ENCODE results near the gene PVRIG.
"Not testable (repeated sequence)": the region's sequence is repeated elsewhere in the genome, so short reads cannot be mapped to it uniquely, and the experiment has no call there.

The PVRIG gene

DNA sequence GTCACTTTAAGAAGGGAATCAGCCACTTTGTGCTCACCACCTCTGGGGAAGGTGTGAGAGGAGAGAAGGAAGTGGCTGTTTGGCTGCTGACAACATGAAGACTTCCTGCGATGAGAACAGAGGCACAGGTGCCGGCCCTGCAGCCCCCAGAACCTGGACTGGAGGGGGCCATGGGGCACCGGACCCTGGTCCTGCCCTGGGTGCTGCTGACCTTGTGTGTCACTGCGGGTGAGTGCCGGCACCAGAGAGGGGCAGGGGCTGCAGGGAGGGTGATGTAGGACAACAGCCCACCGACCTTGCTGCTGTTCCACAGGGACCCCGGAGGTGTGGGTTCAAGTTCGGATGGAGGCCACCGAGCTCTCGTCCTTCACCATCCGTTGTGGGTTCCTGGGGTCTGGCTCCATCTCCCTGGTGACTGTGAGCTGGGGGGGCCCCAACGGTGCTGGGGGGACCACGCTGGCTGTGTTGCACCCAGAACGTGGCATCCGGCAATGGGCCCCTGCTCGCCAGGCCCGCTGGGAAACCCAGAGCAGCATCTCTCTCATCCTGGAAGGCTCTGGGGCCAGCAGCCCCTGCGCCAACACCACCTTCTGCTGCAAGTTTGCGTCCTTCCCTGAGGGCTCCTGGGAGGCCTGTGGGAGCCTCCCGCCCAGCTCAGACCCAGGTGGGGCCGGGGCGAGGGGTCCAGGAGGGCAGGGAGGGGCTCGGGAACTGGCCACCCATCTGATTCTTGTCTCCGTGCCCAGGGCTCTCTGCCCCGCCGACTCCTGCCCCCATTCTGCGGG, at the start of gene PVRIG:
PVRIG (plus strand) TSS at position 149 of the 785 bp plus-strand sequence; CDS start at position 171, 22 bp downstream.
- DNase-seq = not testable (repeated sequence)

DNA sequence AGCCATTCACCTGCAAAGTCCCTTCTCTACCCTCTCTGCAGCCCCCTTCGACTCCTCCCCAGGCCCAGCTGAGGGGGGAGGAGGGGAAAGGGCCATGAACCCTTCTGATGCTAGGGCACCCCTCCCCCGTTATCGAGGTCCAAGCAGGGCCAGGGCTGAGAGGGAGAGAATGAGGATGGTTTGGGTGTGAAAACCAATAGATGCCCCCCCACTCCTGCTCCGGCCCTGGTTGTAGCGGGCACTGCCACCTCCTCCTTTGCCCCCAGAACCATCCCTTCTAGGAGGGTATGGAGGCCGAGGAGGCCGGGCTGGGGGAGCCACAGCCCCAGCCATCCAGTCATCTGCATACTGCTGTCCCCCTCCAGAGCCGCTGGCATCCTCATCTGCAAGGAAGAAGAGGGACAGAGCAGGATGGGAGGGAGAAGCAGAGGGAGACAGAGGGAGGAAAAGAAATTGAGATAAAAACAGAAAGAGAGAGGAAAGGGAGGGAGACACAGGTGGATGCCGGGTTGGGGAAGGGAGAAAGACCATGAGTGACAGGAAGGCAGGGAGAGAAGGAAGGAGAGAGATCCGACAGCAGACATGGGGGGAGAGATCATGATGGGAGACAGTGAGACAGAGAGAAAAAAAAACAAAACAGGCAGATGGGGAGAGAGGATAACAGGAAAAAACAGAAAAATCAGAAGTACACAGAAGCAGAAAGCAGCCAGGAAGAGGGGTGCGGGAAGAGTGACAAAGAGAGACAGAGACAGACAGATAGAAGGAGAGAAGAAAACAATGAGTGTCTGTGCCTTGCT, 49.5 kb upstream of the PVRIG start:
- no peak for DNase-seq

DNA sequence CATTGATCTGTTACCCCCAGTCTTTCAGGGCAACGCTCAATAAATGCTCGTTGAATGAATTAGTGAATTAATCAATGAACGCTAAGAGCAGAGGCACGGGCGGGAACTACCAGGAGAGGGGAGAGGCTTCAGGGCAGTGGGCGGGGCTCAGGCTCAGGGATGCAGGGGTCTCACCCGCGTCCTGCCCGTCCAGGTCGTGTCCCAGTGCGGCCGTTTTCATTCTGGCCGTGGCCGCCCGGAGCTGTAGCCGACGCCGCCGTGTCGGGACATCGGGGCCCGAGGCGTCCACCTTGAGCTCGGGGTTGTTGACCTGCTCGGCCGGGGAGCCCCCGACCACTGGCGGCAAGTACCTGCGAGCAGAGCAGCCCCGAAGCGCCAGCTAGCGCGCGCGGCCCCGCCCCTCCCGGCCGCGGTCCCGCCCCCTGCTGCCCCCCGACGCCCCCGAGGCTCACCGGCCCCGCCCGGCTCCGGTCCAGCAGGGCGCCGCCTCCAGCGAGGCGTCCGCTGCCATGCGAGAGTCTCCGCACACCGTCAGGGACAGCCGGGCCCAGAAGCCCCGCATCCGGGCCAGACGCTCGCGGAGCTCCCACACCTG, 48.6 kb upstream of the PVRIG start:
- DNase-seq = no peak

DNA sequence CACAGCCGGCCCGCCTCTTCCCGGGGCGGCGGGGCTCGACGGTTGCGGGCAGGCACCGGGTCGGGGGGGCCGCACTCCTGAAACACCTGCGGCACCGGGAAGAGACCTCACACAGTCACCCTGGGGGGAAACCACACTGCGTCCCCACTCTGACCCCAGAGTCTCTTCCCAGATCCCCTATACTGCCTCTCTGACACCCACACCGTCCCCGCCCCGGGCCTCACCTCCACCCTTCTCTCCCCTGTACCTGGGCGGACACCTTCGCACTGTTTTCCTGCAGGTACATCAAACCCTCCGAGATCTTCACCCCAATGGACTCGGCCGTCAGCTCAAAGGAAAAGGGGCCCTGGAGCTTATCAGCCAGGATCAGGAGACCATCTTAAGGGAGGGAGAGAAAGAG, 47.9 kb upstream of the PVRIG start:
- DNase-seq = no peak

DNA sequence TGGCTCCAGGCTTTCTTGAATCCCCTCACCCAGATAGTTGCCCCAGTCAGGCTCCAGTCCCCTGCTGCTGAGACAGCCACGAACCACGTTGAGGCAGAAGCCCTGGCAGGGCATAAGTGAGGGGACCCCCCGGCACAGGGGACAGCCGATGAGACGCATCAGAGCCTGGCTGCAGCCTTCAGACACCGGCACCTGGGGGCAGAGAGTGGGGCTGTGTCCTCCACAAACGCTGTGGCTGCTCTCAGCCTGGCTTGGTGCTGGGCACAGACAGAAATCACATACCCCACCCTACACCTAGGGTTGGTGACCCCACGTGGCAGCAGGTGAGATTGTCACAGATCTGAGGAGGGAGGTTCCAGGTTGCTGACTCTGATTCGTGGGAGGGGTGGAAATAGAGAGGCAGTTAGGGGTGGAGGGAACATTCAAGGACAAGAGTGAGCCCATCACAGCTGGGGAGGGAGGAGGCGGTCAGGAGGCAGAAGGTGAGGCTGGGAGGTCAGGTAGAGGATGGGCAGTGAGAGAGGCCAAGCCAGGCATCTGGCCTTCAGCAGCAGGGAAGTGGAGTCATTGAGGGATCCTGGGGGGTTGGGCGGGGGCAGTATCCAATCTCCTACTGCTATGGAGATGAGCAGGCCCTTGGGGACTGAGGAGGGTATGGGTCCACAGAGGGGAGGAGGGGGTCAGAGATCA, 45.8 kb upstream of the PVRIG start:
- no peak for DNase-seq

DNA sequence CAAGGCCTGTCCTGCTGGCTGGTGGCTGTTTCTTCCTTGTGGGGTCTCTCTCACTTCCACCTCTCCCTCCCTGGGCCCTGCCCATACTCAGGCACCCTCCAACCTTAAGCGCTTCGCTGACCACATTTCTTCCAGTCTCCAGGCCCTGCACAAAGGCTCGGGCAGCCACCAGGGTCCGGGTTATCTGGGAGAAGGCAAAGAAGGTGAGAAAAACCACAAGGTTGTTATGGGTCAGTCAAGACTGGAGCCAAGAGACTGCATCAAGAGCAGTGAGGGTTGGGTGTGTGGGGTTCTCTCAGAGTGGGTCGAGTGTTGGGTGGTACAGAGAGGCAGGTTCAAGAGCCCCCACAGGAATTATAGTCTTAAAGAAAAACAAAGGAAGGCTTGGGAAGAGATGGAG, 45.2 kb upstream of the PVRIG start:
- no peak for DNase-seq

DNA sequence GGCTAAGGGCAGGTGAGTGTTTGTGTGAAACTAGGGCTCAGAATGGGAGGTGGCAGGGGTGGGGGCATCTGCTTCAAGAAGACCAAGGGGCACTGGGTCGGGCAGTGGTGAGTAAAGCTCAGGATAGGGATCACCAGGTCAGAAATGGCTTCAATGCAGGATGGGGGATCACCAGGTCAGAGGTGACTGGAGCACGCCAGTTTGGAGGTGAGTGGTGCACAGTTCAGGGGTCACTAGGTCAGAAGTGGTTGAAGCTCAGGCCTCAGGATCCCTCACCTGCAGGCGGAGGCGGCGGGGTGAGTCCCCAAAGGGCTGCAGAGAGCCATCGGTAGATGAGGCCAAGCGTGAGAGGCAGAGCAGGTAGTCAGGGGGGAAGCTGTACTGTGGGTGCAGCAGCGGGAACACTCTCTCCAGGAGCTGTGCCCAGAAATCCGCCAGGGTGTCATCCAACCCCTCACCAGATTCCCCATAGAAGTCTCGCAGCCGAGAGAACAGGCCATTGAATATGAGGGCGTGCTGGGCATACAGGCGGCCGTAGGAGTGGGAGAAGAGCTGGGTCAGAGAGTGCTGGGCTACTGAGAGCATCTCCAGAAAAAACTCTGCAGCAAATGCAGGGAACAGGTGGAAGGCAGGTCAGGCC, 44.3 kb upstream of the PVRIG start:
- DNase-seq = no peak

DNA sequence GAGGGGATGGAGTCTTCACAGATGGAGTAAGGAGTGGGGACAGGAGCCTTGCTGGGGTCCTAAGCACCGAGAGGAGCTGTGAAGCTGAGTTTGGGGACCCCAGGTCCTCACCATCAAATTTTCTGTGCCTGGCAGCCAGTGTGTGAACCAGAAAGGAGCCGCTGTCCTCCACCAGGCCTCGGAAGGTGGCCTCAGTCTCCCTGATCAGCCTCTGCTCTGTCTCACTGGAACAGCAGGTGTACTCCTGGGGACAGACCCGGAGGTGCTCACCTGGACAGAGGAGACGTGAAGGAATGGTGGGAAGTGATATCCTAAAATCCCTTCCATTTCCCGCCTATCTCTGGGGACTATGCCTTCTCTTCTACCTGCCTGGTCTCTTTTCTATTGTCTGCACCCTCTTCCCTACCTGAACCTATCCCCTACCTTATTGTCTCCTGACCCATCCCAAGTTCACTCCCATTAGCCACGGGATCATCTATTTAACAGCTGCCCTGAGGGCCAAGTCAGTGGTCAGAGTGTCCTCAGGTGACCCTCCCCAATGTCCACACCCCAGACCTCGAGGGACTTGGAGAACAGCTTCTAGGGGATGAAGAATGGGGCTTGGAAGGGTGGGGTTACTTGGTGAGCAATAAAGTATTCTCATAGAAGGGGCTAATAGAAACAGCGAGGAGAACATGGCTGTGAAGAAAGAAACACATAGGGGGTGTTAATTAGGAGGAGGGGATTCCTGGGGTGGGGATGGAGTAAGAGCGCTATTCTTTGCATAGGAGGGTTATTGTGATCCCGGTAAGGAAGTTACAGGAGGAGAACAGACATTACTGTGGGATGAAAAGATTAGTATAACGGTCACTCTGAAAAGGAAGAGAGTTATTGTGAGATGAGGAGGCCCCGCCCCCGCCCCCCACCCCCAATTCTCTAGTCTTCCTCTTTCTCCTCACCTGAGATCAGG, 43.4 kb upstream of the PVRIG start:
- no peak for DNase-seq

DNA sequence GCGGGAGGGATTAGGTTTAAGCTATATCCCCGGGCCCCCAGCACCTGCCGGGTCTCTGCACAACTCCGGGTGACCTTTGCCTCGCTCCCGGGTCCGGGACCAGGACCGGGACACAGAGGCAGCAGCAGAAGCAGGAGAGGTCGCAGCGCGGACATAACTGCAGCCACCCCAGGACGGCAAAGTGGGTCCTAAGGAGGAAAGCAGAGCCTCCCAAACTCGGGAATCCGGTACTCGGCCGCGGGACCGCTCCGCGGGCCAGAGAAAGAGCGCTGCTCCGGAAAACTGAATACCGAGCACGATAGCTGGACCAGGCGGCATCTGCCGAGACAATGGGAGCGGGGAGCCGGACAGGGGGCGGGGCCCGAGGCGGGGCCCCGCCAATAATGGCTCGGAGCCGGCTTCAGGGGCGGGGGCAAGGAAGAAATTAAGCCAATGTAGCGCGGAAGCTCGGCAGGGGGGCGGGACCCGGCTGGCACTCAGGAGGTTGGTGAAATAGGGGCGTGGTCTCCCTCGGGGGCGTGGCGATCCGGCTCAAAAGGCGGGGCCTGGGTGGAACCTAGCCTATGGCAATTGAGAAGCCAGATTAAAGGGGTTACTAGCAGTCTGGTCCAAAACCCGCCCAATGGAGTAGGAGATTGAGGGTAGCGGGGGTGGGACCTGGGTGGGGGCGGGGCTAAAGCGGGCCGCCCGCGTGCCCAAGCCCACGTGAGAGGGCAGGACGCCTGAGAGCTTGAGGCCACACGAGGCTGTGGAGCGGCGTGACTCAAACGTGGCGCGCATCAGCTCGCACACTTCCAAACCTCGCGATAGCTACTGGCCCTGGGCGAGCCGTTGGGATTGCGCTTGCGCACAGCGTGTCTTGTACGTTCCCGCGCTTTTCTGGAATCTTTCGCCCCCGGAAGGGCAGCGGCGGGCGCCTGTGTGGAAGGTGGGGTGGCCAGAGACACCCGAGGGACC, 42.4 kb upstream of the PVRIG start, which contains the start of the genes GPC2 and STAG3:
GPC2 (minus strand) TSS at position 337 of the 957 bp plus-strand sequence; CDS start at position 155, 182 bp downstream.
STAG3 (plus strand) TSS at position 874 of the 957 bp plus-strand sequence. CDS start 2,639 bp downstream, outside the sequence.
- DNase-seq = peak; percentile 92

DNA sequence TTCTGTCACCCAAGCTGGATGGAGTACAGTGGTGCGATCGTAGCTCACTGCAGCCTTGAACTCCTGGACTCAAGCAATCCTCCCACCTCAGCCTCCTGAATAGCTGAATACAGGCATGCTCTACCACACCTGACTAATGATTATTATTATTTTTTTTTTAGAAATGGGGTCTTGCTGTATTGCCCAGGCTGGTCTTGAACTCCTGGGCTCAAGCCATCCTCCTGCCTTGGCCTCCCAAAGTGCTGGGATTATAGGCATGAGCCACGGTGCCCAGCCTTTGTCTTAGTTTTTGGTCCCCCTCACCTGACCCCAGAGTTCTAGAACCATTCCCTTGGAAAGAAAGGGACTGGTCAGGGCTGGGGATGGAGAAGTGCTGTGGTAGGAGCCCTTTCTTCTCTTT, 39.7 kb upstream of the PVRIG start:
- DNase-seq = not testable (repeated sequence)

DNA sequence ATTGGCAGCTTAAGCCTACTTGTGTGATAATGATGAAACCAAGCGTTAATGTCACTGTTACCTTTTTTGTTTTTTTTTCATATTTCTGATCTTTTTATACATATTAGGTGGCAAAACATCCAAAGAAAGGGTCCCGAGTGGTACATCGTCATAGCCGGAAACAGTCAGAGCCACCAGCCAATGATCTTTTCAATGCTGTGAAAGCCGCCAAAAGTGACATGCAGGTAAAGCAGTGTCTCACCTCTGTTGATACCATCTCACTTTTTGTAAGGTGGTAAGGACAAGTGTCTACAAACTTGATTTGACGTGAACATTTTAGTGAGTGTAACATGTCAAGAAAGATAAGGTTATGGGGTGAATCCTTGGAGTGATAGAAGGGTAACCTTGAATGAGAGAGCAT, 37.1 kb upstream of the PVRIG start:
- not testable (repeated sequence) for DNase-seq

DNA sequence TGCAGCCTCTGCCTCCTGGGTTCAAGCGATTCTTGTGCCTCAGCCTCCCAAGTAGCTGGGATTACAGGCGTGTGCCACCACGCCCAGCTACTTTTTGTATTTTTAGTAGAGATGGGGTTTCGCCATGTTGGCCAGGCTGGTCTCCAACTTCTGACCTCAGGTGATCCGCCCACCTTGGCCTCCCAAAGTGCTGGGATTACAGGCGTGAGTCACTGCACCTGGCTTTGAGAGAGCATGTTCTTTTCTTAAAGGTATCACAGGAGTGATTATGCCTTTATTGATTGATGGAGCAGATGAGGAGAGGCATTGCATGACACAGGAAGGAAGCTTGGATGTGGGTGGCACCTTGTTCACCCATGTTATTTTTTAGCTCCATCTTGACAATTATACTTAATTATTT, 36.7 kb upstream of the PVRIG start:
- DNase-seq = not testable (repeated sequence)

DNA sequence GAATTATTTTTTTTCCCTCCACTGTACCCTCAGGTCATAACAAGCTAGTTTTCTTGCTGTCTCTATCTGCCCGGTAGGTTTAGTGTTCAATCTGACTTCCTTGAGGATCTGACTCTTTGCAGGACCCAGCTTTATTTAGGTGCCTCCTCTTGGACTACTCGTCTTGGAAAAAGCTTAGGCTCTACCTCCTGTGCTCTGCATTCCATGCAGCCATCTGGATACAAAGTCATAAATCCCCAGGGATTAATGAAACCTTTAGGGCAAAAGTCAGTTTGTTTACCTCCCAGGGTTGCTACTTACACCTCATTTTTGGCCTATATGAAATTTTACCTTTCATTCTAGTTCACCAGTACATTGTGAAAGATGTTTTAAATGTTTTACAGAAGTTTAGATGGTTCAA, 34.0 kb upstream of the PVRIG start:
- DNase-seq = no peak

DNA sequence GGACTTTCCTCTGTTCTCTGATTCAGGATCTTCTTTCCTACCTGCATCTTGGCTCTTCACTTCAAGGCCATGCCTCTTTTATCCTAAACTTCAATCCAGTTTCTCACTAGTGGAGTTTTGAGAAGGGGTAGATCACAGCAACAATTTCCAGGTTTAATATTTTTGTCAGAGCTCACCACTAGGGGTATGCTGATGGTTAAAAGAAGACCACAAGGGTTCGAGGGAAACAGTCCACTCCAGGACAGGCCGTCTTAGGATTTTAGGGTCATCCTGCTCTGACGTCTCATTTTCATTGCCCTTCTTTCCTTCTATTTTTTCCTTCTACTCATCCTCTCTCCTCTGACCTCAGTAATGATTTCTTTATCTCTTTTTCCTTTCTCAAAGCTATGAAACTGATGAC, 30.7 kb upstream of the PVRIG start:
- no peak for DNase-seq

DNA sequence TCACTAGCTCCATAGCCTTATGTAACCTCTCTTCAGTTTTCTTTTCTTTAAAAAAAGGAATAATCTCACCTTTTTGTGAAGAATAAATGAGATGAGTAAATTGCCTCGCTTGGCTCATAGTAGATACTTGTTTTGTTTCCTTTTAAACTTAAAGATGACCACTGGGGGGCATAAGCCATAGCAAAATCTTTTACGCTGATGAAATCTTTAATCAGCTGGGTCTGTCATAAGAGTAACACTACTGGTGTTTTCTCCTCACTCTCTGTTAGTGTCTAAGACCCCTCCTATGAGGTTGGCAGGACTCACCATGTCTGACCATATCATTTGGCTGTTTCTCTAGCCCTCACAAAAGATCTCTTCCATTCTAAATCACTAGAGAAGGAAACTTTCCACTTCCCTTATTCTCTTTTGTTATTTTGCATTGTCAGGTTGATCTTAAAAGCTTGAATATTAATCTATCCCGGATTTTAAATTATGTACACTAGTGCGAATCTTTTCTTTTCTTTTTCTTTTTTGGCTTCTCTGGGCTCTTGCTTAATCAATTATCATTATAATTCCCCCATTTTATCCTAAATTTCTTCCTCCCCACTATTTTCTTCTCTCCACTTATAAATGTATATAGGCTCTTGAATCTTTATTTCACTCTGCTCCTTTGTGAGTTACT, 29.6 kb upstream of the PVRIG start:
- peak; percentile 0 for DNase-seq

DNA sequence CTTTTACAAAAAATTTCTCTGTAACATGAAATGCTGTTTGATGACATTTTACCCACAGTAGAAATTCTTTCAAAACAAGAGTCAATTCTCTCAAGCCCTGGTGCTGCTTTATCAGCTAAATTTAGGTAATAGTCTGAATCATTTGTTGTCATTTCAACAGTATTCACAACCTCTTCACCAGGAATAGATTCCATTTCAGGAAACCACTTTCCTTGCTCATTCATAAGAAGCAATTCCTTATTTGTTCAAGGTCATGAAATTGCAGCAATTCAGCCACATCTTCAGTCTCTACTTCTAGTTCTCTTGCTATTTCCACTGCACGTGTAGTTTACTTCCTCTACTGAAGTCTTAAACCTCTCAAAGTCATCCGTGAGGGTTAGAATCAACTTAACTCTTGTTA, 28.0 kb upstream of the PVRIG start:
- DNase-seq = no peak

DNA sequence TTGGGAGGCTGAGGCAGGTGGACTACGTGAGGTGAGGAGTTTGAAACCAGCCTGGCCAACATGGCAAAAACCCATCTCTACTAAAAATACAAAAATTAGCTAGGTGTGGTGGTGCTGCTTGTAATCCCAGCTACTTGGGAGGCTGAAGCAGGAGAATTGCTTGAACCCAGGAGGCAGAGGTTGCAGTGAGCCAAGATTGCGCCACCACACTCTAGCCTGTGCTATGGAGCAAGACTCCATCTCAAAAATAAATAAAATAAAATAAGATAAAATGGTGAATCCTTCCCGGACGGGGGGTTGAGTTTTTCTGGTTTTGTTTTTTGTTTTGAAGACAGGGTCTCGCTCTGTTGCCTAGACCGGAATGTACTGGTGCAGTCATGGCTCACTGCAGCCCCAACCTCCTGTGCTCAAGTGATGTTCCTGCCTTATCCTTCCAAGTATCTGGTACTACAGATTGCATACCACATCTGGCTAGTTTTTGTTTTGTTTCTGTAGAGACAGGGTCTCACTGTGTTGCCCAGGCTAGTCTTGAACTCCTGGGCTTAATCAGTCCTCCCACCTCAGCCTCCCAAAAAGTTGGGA, 27.4 kb upstream of the PVRIG start:
- DNase-seq = not testable (repeated sequence)

DNA sequence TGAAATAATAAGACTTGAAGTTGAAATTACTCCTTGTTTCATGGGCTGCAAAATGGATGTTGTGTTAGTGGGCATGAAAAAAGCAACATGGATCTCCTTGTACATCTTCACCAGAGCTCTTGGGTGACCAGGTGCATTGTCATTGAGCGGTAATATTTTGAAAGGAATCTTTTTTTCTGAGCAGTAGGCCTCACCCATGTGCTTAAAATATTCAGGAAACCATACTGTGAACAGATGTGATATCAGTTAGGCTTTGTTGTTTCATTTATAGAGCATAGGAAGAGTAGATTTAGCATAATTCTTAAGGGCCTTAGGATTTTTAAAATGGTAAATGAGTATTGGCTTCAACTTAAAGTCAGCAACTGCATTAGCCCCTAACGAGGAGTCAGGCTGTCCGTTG, 26.8 kb upstream of the PVRIG start:
- DNase-seq = no peak

DNA sequence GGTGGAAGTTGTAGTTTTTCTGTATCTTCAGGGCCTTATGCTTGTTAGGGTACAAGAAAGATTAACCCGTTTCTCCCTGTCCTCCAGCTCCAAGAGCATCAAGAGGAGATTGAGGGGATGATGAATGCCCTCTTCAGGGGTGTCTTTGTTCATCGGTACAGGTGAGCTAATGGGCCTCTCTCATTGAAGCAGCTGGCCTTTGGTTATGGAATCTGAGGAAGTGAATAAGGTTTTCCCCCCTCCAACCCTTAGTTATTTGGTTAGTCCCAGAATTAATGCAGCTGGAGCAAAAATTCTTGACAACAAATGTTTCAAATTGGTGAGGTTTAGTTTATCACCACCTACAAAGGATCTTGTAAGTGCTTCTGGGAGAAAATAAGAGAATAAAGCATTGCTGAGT, 24.5 kb upstream of the PVRIG start:
- no peak for DNase-seq
